MG63 (cell line): ENCODE data around the gene SPDYE17. TPM values are rescaled to one million over a fixed set of nuclear protein-coding genes. Genes with fewer than 3 reads are reported as not detected.
"Not testable (repeated sequence)": the region's sequence is repeated elsewhere in the genome, so short reads cannot be mapped to it uniquely, and the experiment has no call there.

Experiments used
- DNase-seq: peaks from one replicate; pipeline ENCODE4 v3.0.0-alpha.2; 2020
- H3K27me3 ChIP-seq: fragments of 250-450 bp; sonication (Bioruptor Pico); 2 replicates; pipeline ENCODE4 v1.5.1; 2020; ENCODE audit warnings: mild to moderate bottlenecking, moderate library complexity
- H3K36me3 ChIP-seq: fragments of 250-450 bp; sonication (Bioruptor Pico); 2 replicates; pipeline ENCODE4 v1.5.1; 2020; ENCODE audit warnings: mild to moderate bottlenecking, moderate library complexity
- H3K4me3 ChIP-seq: fragments of 250-450 bp; sonication (Bioruptor Pico); 2 replicates; pipeline ENCODE4 v1.5.1; 2020; ENCODE audit warnings: mild to moderate bottlenecking, moderate library complexity
- H3K9me3 ChIP-seq: fragments of 250-450 bp; sonication (Bioruptor Pico); 2 replicates; pipeline ENCODE4 v1.5.1; 2020; ENCODE audit warnings: mild to moderate bottlenecking, moderate library complexity
- total RNA-seq: library from RNA; depleted of rRNA; stranded (reverse); fragments of >200 nt; shearing (Covaris generic); gene quantifications from 2 replicates; pipeline ENCODE4 v1.2.3, GENCODE V29; 2014; ENCODE audit warnings: low replicate concordance; rRNA removed

SPDYE17 gene
- total RNA-seq, 1 experiment from 2014 or later = not detected

DNA sequence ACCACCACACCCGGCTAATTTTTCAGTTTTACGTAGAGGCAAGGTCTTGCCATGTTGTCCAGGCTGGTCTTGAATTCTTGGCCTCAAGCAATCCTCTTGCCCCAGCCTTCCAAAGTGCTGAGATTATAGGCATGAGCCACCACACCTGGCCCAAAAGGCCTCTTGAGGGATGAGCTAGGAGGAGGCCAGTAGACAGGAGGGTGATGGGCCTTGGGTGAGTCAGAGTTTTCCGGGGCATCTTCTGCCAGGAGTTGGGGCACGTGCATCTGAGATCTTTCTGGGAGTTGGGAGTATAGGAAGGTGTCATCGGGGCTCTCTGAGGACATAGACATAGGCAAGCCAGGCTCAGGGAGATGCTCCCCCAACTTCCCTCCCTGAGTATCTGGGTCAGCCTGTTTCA is 48.8 kb downstream of the SPDYE17 start:
- H3K27me3 ChIP-seq, H3K4me3 ChIP-seq, H3K36me3 ChIP-seq, DNase-seq, H3K9me3 ChIP-seq: not testable (repeated sequence)

DNA sequence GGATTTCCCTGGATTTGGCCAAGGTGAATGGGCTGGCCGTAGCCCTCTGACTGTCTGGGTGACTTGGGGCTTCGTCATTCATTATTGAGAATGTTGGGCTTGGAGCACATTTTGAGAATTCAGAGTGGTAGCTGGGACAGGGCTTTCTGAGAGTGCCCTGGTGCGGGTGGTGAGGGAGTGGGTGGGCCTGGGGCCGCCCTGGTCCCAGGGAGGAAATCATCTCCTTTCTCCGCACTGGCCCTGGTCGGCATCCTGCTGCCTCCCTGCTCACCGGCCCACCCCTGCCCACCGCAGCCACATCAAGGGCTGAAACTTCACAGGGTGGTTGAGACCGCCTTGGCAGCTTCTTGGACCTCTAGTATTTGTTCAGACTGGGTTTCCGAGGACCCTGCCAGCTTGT is 49.7 kb downstream of the SPDYE17 start:
- not testable (repeated sequence) for H3K4me3 ChIP-seq, DNase-seq, H3K36me3 ChIP-seq, H3K27me3 ChIP-seq, H3K9me3 ChIP-seq

DNA sequence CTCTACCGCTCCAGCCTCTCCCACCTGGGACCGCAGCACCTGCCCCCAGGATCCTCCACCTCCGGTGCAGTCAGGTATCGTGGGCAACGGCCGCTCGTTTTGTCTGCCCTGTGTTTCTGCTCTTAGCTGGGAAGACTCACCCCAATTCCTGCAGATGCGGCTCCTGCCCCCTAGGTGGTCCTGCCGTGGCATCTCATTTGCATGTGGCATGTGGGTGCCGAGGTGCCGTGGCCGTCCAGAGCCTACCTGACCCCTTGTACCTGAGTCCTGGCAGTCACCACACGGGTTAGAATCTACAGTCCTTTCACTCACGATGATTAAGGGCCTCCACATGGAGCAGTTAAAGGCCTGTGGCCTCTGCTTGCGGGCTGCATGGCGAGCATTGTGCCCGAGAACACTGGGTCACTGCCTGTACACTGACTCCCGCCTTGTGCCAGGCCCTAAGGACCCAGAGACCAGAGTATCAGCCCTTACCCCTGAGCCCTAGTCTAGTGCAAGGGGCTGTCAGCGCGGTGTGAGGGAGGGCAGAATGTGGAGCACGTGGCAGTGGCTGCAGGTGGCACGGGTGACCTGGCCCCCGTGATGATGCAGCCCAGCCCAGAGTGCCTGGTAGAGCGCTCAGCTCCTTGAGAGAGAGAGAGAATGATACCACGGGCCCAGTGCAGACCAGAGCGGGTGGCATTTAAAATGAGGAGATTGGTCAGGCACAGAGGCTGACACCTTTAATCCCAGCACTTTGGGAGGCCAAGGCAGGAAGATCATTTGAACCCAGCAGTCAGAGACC is 50.8 kb downstream of the SPDYE17 start:
- not testable (repeated sequence) for H3K27me3 ChIP-seq, H3K36me3 ChIP-seq, H3K9me3 ChIP-seq, DNase-seq, H3K4me3 ChIP-seq

DNA sequence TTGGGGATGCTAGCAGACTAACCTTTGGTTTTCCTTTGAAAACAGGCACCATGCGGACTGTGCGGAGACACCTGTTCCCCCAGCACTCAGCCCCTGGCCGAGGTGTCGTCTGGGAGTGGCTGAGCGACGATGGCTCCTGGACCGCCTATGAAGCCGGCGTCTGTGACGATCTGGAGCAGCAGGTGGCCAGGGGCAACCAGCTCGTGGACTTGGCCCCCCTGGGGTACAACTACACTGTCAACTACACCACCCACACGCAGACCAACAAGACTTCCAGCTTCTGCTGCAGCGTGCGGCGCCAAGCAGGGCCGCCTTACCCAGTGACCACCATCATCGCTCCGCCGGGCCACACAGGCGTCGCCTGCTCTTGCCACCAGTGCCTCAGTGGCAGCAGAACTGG is 51.6 kb downstream of the SPDYE17 start:
- not testable (repeated sequence) for H3K9me3 ChIP-seq, DNase-seq, H3K27me3 ChIP-seq, H3K36me3 ChIP-seq, H3K4me3 ChIP-seq

DNA sequence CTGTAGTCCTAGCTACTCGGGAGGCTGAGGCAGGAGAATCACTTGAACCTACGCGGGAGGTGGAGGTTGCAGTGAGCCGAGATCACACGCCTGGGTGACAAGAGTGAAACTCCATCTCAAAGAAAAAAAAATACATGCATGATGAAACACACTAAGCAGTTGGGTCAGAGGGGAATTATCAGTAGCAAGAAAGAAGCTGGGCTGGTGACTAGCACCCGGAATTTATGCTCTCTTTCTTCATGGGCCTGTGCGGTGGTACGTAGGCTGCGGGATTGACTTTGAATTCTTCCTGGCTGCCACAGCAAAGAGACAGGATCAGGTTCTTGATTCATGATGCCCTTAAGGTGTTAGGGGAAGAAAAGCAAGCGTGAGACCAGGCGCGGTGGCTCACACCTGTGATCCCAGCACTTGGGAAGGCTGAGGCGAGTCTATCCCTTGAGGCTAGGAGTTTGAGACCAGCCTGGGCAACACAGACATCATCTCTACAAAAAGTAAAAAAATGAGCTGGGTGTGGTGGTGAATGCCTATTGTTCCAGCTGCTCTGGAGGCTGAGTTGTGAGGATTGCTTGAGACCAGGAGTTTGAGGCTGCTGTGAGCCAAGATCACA is 54.3 kb downstream of the SPDYE17 start:
- DNase-seq, H3K4me3 ChIP-seq, H3K36me3 ChIP-seq, H3K27me3 ChIP-seq, H3K9me3 ChIP-seq: not testable (repeated sequence)

DNA sequence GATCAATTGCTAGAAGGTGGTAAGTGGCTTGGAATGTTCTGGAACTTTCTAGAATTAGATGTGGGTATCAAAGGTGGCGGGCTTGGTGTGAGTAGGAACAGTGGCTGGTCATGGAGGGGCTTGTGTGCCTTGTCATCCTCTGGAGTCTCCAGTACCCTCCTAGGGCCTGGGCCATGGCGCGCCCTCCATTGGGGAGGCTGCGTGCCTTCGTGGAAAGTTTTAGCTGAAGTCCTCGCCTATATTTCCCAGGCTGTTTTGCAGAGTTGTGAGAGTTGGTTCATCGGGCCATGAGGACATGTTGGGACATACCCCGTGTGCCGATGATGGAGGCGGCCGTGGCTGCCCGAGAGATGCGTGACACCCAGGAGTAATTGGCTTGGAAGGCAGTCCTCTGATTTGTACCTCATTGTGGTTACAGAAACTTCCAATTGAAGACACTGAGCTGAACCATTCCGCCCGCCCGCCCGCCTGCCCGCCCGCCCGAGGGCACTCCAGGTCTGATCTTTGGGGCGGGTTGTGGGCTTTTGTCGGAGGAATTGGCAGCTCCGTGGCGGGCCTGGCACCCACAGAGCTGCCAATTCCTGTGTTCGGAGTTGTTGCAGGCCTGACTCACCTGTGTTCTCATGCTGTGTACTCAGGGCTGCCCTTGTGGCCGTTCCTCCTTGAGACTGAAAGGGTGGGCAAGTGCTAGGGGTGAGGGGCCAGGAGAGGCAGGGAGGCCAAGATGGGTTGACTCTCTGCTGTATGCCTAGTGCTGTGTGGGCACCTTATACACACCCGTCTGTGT is 57.2 kb downstream of the SPDYE17 start:
- H3K27me3 ChIP-seq, H3K36me3 ChIP-seq, DNase-seq, H3K9me3 ChIP-seq, H3K4me3 ChIP-seq: not testable (repeated sequence)

DNA sequence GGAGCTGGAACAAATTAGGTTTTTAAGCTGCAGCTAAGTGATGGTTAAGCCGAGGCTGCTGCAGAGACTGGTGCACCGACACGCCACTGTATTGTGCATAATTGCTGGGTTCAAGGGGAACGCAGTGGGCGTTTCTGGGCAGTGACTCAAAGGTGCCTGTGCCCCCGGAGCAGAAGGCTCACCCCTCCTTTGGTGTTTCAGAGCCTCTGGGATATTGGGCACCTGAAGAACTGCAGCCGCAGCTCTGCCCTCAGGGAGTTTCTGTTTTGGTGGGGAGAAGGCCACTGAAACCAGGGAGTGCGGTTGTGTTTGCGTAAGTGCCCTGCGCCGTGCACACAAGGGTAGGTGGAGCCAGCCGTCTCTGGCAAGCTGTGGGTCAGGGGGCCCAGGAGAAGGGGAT is 57.8 kb downstream of the SPDYE17 start:
- H3K9me3 ChIP-seq, DNase-seq, H3K27me3 ChIP-seq, H3K36me3 ChIP-seq, H3K4me3 ChIP-seq: not testable (repeated sequence)

DNA sequence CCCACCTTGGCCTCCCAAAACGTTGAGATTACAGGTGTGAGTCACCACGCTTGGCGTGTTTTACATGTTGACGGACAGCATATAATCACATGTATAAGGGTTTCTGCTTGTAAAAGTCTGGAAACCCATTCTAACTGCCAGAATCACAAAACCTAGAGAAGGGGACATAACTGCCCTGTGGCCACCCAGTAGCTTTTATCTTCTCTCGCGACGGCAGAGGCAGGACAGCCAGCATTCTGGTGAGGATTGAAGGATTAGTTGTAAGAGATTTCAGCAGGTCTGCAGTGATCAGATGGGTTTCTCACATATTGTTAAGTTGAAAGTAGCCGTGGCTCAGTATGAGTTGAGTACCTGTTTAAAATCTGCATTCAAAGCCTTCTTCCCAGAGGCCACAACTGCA is 59.8 kb downstream of the SPDYE17 start:
- not testable (repeated sequence) for DNase-seq, H3K9me3 ChIP-seq, H3K36me3 ChIP-seq, H3K4me3 ChIP-seq, H3K27me3 ChIP-seq

Other genes starting within 250 kb of the SPDYE17 start
- not detected in 2 replicates for gene SPDYE18, start 30.2 kb upstream of the SPDYE17 start, total RNA-seq
- gene CCDC146, start 90.3 kb upstream of the SPDYE17 start, total RNA-seq = 0.07 TPM in 1 of 2 replicates, not detected in the other
- gene FGL2, start 167.5 kb upstream of the SPDYE17 start, total RNA-seq = not detected in 2 replicates